PC-3 (cell line): Measurements from ENCODE around the gene TRMT112. TPM values are rescaled to one million over a fixed set of nuclear protein-coding genes. Genes with fewer than 3 reads are reported as not detected.
"Not testable (repeated sequence)": the region's sequence is repeated elsewhere in the genome, so short reads cannot be mapped to it uniquely, and the experiment has no call there.

ENCODE experiments used
- ATAC-seq: fragments of 200-7000 bp; cut with Tn5 transposase; 2 replicates; pipeline ENCODE4 v1.9.1; 2020; ENCODE audit warnings: mild to moderate bottlenecking, moderate library complexity
- BruUV-seq: library from RNA; stranded (reverse); fragments of 400-500 nt; replicated peaks from 2 replicates; lab custom pipeline; 2021; lab: Mats Ljungman, UMichigan
- CTCF ChIA-PET: fragments of 300-600 bp; sonication (Branson Sonifier 250); formaldehyde crosslinking; loops from one replicate; lab custom pipeline; 2022; ENCODE audit warnings: antibody characterized with exemption; lab: Charles Lee
- POLR2A ChIA-PET: fragments of 300-600 bp; sonication (Branson Sonifier 250); formaldehyde crosslinking; loops from one replicate; lab custom pipeline; 2022; ENCODE audit warnings: antibody characterized with exemption; ENCODE audit not compliant: unreplicated experiment; lab: Charles Lee
- DNase-seq: peaks from one replicate; pipeline ENCODE4 v3.0.0-alpha.2; 2015
- H2AFZ ChIP-seq: fragments of 300-600 bp; sonication (generic); 2 replicates; pipeline ENCODE4 v1.6.0; 2016; ENCODE audit warnings: antibody characterized with exemption, low read length
- H3F3A ChIP-seq: fragments of 300-600 bp; sonication (generic); one replicate; pipeline ENCODE4 v1.6.0; 2017; ENCODE audit warnings: antibody characterized with exemption, low read length, control low read depth, mild to moderate bottlenecking; ENCODE audit not compliant: unreplicated experiment
- H3K27ac ChIP-seq: fragments of 300-600 bp; sonication (generic); 2 replicates; pipeline ENCODE4 v1.5.1; 2016; ENCODE audit warnings: mild to moderate bottlenecking, low read length
- H3K27me3 ChIP-seq: fragments of 300-600 bp; sonication (generic); 2 replicates; pipeline ENCODE4 v1.6.1; 2016; ENCODE audit warnings: low read length, mixed read lengths
- H3K36me3 ChIP-seq: fragments of 300-600 bp; sonication (generic); 2 replicates; pipeline ENCODE4 v1.6.1; 2016; ENCODE audit warnings: low read depth, mixed run types, low read length, mixed read lengths
- H3K4me1 ChIP-seq: fragments of 300-600 bp; sonication (generic); 2 replicates; pipeline ENCODE4 v1.5.1; 2016; ENCODE audit warnings: low read length; ENCODE audit not compliant: insufficient read depth
- H3K4me2 ChIP-seq: fragments of 300-600 bp; sonication (generic); 2 replicates; pipeline ENCODE4 v1.6.0; 2016; ENCODE audit warnings: low read length
- H3K4me3 ChIP-seq: fragments of 300-600 bp; sonication (generic); 2 replicates; pipeline ENCODE4 v1.5.1; 2016; ENCODE audit warnings: mild to moderate bottlenecking, low read length, mixed read lengths
- H3K79me2 ChIP-seq: fragments of 300-600 bp; sonication (generic); 2 replicates; pipeline ENCODE4 v1.6.1; 2017; ENCODE audit warnings: low read length, mixed read lengths
- H3K9ac ChIP-seq: fragments of 300-600 bp; sonication (generic); 2 replicates; pipeline ENCODE4 v1.6.0; 2016; ENCODE audit warnings: mild to moderate bottlenecking, low read length
- H3K9me2 ChIP-seq: fragments of 300-600 bp; sonication (generic); replicated peaks from 2 replicates; pipeline ENCODE4 v1.6.1; 2016; ENCODE audit warnings: mixed run types, low read length, mixed read lengths
- H3K9me3 ChIP-seq: fragments of 300-600 bp; sonication (generic); 2 replicates; pipeline ENCODE4 v1.6.1; 2016; ENCODE audit warnings: low read length, mixed read lengths
- H4K20me1 ChIP-seq: fragments of 300-600 bp; sonication (generic); 2 replicates; pipeline ENCODE4 v1.6.1; 2016; ENCODE audit warnings: low read length, mixed read lengths
- CTCF ChIP-seq: fragments of 300-600 bp; sonication (generic); conservative IDR thresholded peaks from 2 replicates; pipeline ENCODE4 v1.5.1; 2017; ENCODE audit warnings: antibody characterized with exemption, low read depth, mild to moderate bottlenecking, low read length
- EZH2 ChIP-seq: fragments of 300-600 bp; sonication (generic); IDR thresholded peaks from one replicate; pipeline ENCODE4 v1.6.1; 2017; ENCODE audit warnings: antibody characterized with exemption, mild to moderate bottlenecking, low read length; ENCODE audit not compliant: unreplicated experiment
- EZH2phosphoT487 ChIP-seq: fragments of 300-600 bp; sonication (generic); IDR thresholded peaks from 2 replicates; pipeline ENCODE4 v1.6.1; 2018; ENCODE audit warnings: mild to moderate bottlenecking, antibody characterized with exemption, low read length, borderline replicate concordance
- intact Hi-C: fragments of 100-400 bp; cut with micrococcal nuclease; formaldehyde crosslinking; loops from 2 replicates; pipeline ENCODE4 v1.9.0; 2023
- total RNA-seq: library from RNA; depleted of rRNA; stranded (reverse); fragments of >200 nt; gene quantifications from 2 replicates; pipeline ENCODE4 v1.2.3, GENCODE V29; 2014

The TRMT112 gene
- total RNA-seq, 1 experiment from 2014 or later, result 812 TPM

- Histone ChIP-seq H3K9ac (no peak overlapping the region), H2AFZ (no peak overlapping the region), H3K79me2 (no peaks in the 10 kb centered on the region), H3K36me3 (0 out of 2 replicates have a peak, but pooled peaks cover 3% of the 10 kb centered on the region), H3K4me1 (peaks cover 25% of the 10 kb centered on the region), H3K9me2 (no peaks in the 10 kb centered on the region), H3K4me3 (no peak overlapping the region), H3K27me3 (no peaks in the 10 kb centered on the region), H4K20me1 (no peaks in the 10 kb centered on the region), H3K27ac (no peak overlapping the region), H3K9me3 (no peaks in the 10 kb centered on the region), H3K4me2 (no peak overlapping the region), H3F3A (peaks cover 2% of the 10 kb centered on the region)
- ChIA-PET POLR2A (interaction anchor here (0.6 to 0.9 kb wide), 2 partner anchors 10 to 542 kb away, joined by 3 read pairs; partner anchors contain the start of gene TRMT112), CTCF (interaction anchor here (0.7 kb wide), 1 partner anchor 10 kb away, joined by 3 read pairs; no protein-coding TSS in a partner anchor)
- no peak for TF ChIP-seq EZH2
- no peak for TF ChIP-seq CTCF
- TF ChIP-seq EZH2phosphoT487, result no peak
- intact Hi-C loops, result no loop called here
- no peak for ATAC-seq
- no TSS peak for BruUV-seq
- DNase-seq, result no peak
Measured at GRCh38 chr11:64327375-64327774, 10.0 kb upstream of the TRMT112 start.

GRCh38 chr11:64324692-64325469 is 7.5 kb upstream of the TRMT112 start:
- BruUV-seq, result no TSS peak
- ChIA-PET POLR2A (no interaction called here), CTCF (interaction anchor here (1.2 kb wide), 1 partner anchor 30 kb away, joined by 3 read pairs; no protein-coding TSS in a partner anchor)
- ATAC-seq (no peak), DNase-seq (no peak)
- no peak overlapping the region for H3K4me2 ChIP-seq
- H3K4me3 ChIP-seq, result no peak overlapping the region
- H3F3A ChIP-seq, result no peaks in the 10 kb centered on the region
- H3K79me2 ChIP-seq, result peaks cover 9% of the 10 kb centered on the region; the same call in 1 of the 2 replicates
- no peak overlapping the region for H3K27ac ChIP-seq
- peaks cover 21% of the 10 kb centered on the region for H3K4me1 ChIP-seq
- H2AFZ ChIP-seq, result no peak overlapping the region
- H4K20me1 ChIP-seq, result no peaks in the 10 kb centered on the region
- intact Hi-C loops, result no loop called here
- 0 out of 2 replicates have a peak, but pooled peaks cover 3% of the 10 kb centered on the region for H3K36me3 ChIP-seq
- no peaks in the 10 kb centered on the region for H3K9me3 ChIP-seq
- H3K9me2 ChIP-seq, result no peaks in the 10 kb centered on the region
- H3K9ac ChIP-seq, result no peak overlapping the region
- H3K27me3 ChIP-seq, result no peaks in the 10 kb centered on the region
- TF ChIP-seq CTCF, result no peak
- no peak for TF ChIP-seq EZH2
- no peak for TF ChIP-seq EZH2phosphoT487

GRCh38 chr11:64323984-64324383 is 6.6 kb upstream of the TRMT112 start:
- H2AFZ ChIP-seq, H3K9ac ChIP-seq, H3K4me3 ChIP-seq, H3K9me3 ChIP-seq, H3F3A ChIP-seq, ATAC-seq, H4K20me1 ChIP-seq, POLR2A ChIA-PET, DNase-seq, H3K36me3 ChIP-seq, H3K9me2 ChIP-seq, CTCF ChIA-PET, H3K4me2 ChIP-seq, H3K27ac ChIP-seq, BruUV-seq, intact Hi-C loops, H3K27me3 ChIP-seq: not testable (repeated sequence)
- Histone ChIP-seq H3K79me2 (peaks cover 18% of the 10 kb centered on the region), H3K4me1 (peaks cover 20% of the 10 kb centered on the region)
